ENCODE results near the gene AMOTL2.
A peak's percentile ranks its signal among the peaks of the same experiment; 100 is the strongest.

The AMOTL2 gene

GRCh38 chr3:134364936-134365765, 9.1 kb downstream of the AMOTL2 start:
- DNase-seq = no peak

GRCh38 chr3:134364061-134364935, 9.9 kb downstream of the AMOTL2 start:
- peak; percentile 18 for DNase-seq

- no peak for DNase-seq
These were observed 10.9 kb downstream of the AMOTL2 start for GRCh38 chr3:134363381-134363755.

- no peak for DNase-seq
These were observed 11.4 kb downstream of the AMOTL2 start for GRCh38 chr3:134362670-134363380.

- DNase-seq = no peak
These were observed 12.0 kb downstream of the AMOTL2 start for GRCh38 chr3:134362221-134362620.

GRCh38 chr3:134361162-134361835, 12.9 kb downstream of the AMOTL2 start:
- DNase-seq = no peak

- DNase-seq = no peak
These were observed 14.2 kb downstream of the AMOTL2 start for GRCh38 chr3:134360046-134360445.

GRCh38 chr3:134359121-134360010, 14.9 kb downstream of the AMOTL2 start:
- DNase-seq = no peak

- peak; percentile 14 for DNase-seq
These were observed 16.1 kb downstream of the AMOTL2 start for GRCh38 chr3:134357914-134358811.

- no peak for DNase-seq
These were observed 16.9 kb downstream of the AMOTL2 start for GRCh38 chr3:134357261-134357913.

GRCh38 chr3:134356411-134357040, 17.7 kb downstream of the AMOTL2 start:
- no peak for DNase-seq

- DNase-seq = no peak
These were observed 18.8 kb downstream of the AMOTL2 start for GRCh38 chr3:134355416-134355815.

GRCh38 chr3:134354612-134355251, 19.5 kb downstream of the AMOTL2 start:
- DNase-seq = no peak

GRCh38 chr3:134353831-134354611, 20.2 kb downstream of the AMOTL2 start:
- DNase-seq = no peak

GRCh38 chr3:134353171-134353825, 20.9 kb downstream of the AMOTL2 start:
- DNase-seq = no peak

GRCh38 chr3:134352031-134352671, 22.1 kb downstream of the AMOTL2 start:
- DNase-seq = no peak

GRCh38 chr3:134351427-134351826, 22.8 kb downstream of the AMOTL2 start:
- DNase-seq = no peak
